HG03159 (cell line): Measurements from ENCODE around the gene FXYD5.
A peak's percentile ranks its signal among the peaks of the same experiment; 100 is the strongest.
"Not testable (repeated sequence)": the region's sequence is repeated elsewhere in the genome, so short reads cannot be mapped to it uniquely, and the experiment has no call there.

Experiments used
- ATAC-seq: cut with Tn5 transposase; IDR thresholded peaks from one replicate; pipeline ENCODE4 v1.9.1; 2021; ENCODE audit warnings: mild to moderate bottlenecking, moderate library complexity; ENCODE audit not compliant: unreplicated experiment

Gene FXYD5

DNA sequence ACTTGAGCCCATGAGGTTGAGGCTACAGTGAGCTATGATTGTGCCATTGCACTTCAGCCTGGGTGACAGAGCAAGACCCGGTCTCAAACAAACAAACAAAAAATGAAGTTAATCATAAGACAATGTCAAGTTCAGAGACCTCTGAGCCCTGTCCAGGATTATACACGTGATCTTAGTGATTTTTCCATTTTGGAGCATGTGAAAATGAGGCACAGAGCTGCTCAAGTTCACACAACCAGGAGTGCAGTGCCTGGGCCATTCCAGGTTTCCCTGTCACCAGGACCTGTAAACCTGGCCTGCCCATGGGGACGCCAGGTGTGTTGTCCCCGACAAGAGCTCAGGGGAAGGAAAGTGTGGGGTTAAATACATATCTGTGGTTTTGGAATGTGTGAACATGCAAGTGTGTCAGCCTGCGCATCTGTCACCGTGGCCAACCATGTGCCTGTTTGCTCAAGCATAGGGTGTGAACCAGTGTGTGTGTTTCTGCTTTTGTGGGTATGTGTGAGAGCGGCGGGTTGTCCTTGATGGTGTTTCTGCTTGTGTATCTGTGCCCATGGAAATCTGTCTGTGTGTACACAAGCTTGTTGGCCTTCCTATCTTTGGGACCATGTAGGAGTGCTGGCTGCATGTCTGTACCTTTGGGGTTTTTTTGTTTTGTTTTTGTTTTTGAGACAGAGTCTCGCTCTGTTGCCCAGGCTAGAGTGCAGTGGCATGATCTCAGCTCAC lies 17.4 kb upstream of the FXYD5 start:
- ATAC-seq: no peak

GRCh38 chr19:35138305-35138892 lies 16.1 kb upstream of the FXYD5 start, which contains the start of gene FXYD1:
Gene FXYD1 (plus strand): TSS chr19:35138824. CDS start chr19:35140080, 1,256 bp downstream.
- no peak for ATAC-seq

DNA sequence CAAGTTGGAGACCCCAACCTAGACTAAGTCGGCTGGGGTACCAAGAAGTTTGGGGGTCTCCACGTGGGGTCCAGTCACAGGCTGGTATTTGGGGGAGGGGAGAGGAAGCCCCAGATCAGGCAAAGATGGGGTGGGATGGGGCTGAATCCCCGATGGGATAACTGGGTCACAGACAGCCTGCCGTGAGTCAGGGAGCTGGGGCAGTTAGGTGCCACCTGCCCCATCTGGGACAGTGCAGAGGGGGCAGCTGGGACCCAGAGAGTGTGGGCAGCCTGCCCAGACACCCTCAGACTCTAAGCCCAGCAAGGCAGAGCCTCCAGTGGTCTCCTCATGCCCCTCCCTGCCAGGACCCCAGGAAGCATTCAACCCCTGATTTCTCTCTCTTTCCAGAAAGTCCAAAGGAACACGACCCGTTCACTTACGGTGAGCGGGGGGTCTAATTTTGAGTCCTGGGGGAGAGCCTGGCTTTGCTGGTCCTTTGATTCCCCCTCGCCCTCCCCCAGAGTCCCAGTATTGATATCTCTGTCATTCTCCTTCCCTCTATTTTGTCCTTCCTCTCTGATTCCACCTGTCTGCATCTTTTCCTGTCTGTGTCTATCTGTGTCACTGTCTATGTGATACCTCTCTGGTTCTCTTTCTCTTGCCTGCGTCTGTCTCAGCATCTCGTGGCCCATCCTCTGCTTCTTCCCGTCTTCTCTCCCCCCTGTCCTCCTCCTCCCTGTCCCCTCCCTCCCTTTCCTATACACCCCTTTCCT lies 14.2 kb upstream of the FXYD5 start:
- no peak for ATAC-seq

GRCh38 chr19:35140962-35141836 lies 13.3 kb upstream of the FXYD5 start:
- ATAC-seq: peak; percentile 64

DNA sequence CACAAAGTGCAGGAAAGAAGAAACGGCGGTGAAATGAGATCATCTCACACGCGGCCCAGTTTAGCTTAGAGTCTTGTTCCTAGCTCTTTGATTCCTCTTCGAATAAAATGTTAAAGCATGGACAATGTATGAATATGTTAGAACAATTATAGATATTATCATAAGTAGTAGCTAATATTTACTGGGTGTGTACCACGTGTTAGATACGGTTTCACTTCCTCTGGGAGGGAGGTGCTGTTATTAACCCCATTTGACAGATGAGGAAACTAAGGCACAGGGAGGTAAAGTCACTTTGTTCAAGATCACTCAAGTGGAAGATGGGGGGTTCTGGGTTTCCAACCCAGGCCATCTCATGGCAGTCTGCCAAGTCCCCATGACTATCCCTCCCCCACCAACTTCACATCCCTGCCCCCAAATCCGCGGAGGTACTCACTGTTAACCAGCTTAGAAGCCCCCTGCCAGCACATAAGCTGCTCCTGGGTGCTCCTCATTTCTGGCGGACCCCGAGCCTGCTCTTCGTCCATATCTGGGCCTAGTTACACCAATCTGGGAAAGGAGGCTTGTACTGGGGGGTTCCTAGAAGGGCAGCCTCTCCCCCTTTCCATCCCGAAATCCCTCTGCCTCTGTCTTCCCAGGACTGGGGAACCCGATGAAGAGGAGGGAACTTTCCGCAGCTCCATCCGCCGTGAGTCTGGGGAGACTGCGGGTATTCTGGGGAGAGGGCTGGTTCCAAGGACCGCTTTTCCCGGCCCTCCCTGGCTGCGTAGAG lies 12.5 kb upstream of the FXYD5 start:
- peak; percentile 13 for ATAC-seq

- ATAC-seq: no peak
These were observed 11.8 kb upstream of the FXYD5 start for GRCh38 chr19:35142606-35143230.

DNA sequence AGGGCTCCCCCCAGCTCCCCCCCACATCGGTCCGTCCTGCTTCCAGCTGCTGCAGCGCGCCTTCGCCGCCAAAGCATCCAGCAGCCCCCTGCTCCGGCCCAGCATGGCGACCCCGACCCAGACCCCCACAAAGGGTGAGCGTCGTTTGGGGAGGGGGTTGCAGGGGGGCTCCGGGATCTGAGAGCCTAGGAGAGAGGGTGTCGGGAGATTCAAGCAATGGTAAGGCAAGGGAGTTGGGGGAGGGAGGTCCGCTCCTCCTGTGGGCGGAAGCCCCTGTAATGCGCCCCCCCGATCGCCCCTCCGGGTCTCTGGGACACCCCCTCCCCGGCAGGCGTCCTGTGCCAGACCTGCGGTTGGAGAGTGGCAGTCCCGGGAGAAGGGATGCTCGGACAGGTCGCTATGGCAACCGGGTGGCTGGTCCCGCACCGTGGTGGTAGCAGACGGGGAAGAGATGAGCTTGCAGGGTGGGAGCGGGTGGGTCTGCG lies 11.3 kb upstream of the FXYD5 start, which contains the start of gene FXYD7:
Gene FXYD7, plus strand, starts transcription at position 25 of the 485 bp plus-strand sequence. Its CDS starts 79 bp downstream, at position 104.
- ATAC-seq: no peak

GRCh38 chr19:35143818-35144217 lies 10.7 kb upstream of the FXYD5 start:
- no peak for ATAC-seq

DNA sequence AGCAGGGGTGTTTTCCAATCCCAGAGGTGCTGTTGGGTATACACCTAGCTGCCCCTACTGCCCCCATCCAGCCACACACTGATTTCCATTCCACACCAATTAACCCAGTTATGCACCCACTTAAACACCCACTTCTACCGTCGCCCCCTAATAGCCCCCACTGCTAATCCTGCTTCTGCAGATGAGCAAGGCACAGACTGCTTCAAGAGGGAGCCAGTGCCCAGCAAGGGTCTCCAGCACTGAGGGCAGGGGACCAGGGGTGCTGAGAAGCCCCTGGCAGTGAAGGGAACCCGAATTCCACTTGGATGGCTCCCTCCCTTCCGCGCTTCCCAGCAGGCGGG lies 10.3 kb upstream of the FXYD5 start:
- no peak for ATAC-seq

DNA sequence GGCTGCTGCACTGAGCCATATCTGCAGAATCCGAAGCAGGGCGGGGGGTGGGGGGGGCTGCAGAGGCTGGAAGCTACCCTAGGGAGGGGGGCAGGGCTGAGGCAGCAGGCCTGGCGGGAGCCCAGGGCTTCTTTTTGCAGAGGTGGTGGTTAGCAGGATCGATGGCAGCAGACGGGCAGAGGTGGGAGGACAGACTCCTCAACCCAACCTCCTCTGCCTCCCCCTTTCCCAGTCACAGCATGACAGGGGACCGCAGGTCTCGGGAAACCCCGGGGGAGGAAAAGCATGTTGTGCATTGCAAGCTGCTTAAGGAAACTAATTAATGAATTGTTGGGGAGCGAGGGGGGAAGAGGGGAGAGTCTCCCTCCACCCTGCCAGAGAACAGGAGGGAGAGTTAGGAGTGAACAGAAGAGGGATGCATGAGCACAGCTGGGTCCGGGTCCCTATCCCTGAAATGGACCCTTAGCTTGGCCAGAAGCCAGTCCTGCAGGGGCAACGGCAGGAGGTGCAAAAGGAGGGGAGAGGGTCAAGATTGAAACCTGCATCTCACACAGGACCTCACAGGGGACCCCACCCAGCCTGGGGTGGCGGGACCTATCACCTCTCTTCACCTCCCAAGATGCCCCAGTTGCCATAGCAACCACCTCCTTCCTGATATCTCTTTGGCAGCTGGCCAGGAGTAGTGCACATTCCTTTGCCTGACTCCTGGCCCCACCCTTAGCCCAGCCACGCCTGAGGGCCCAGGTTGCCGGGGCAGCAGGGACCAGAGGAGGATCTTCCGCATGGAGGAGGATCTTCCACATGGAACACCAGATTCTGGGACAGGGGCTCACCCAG lies 9.7 kb upstream of the FXYD5 start:
- ATAC-seq: no peak

DNA sequence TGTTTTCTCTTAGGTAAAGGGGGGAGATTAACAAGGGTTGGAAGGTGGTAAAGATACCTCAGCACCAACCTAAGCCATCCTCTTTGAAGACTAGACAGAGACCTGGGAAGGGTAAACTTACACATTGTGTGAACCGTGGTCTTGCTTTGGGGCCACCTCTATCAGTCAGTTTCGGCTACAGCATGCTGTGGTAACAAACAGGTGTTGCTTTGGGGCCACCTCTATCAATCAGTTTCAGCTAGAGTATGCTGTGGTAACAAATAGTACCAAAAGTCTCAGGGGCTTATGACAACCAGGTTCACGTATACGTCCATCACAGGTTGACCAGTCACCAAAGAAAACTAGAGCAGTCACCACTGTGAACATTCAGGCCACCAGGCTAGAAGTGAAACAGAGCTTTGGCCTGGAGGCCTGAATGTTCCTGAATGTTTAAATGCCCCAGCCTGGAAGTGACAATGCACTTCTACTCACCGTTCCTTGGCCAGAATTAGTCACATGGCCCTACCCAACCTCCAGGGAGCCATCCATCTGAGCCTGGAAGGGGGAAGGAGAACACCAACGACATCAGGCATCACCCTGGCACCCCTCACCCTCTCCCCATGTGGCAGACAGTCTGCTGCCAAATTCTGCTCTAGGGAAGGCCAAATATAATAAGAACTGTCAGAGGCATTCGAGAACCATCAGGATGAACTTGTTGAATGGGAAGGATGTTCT lies 7.6 kb upstream of the FXYD5 start:
- ATAC-seq: no peak

DNA sequence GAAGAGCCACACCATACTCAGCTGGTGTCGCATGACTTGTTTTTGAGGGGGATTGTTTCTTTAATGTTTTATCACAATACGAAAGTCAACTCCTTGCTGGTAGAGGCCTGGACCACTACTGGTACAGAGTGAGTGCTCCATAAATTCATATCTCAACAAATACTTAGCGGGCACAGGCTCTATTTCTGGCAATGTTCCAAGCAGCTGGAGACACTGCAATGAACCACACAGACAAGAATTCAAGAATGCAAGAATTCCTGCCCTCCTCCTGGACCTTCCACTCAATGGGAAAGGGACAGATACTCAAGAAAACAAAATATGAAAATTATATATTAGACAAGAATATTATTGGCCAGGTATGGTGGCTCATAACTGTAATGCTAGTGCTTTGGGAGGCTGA lies 5.1 kb upstream of the FXYD5 start:
- no peak for ATAC-seq

DNA sequence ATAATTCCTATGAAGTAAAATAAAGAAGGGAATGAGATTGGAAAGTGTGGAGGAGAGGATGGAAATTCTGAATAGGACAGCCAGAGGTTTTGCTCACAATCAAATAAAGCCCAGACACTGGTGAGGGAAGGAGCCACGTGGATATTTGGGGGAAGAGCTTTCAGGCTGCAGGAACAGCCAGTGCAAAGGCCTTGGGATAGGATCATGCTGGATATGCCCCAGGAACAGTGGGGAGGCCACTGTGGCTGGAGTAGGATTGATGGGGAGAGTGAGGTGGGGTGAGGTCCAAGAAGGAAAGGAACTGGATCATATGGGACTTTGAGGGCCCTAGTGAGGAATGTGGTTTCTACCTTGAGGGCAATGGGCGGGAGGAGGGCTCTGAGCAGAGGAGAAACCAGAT lies 4.1 kb upstream of the FXYD5 start:
- no peak for ATAC-seq

GRCh38 chr19:35151273-35152065 lies 3.1 kb upstream of the FXYD5 start:
- ATAC-seq: no peak

- not testable (repeated sequence) for ATAC-seq
These were observed 1.4 kb upstream of the FXYD5 start for GRCh38 chr19:35153129-35153522.

DNA sequence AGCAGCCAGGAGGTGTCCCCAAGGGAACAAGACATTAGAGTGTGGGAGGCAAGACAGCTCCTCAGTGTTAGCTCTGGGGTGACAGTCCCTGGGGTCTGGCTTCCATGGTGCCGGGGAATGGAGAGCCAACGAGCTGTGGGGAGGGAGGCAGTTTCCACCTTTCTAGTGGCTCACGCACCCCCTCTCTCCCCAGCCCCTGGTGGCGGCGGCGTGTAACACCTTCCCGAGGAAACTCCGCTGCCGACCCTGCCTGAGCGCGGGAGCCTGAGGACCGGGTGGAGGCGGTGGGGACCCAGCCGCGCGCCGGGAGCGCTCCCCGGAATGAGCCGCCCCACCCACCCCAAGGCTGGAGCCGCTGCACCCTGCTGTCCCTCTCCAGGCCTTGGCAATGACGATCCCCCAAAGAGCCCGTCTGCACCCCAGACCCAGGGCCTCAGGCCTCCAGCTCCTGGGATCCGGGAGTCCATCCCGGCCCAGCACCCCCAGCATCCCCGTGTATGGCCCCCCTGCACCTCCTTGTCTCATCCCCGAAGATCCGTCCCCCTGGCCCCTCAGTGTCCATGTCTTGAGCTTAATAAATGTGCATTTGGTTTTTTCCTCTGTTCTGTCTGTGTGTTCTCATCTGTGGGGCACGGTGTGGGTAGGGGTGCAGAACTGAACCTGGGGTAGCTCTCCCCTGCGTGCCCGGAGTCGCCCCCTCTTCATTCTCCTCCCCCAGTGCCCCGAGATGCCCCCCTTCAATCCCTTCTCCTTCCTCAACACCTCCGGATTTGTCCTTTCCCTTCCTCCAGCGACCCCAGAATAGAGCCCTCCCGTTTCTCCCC lies 622 bp upstream of the FXYD5 start:
- ATAC-seq: peak; percentile 61
